Aorta (tissue), 5 donors: ENCODE results near the gene FNDC8. TPM values are rescaled to one million over a fixed set of nuclear protein-coding genes. Genes with fewer than 3 reads are reported as not detected.

ENCODE experiments used
- ATAC-seq: fragments of 200-7000 bp; cut with Tn5 transposase; one replicate; pipeline ENCODE4 v1.9.1; 2022; ENCODE audit warnings: moderate library complexity; ENCODE audit not compliant: low FRiP score
- DNase-seq, 2 donors: peaks; one replicate each; pipeline ENCODE4 v3.0.0-alpha.2; 2020
- H3K27ac ChIP-seq, 2 donors: one replicate each; pipeline ENCODE4 v1.5.1; 2013; ENCODE audit warnings: low read length in 2 of 2, mild to moderate bottlenecking in 2 of 2, moderate library complexity in 2 of 2, control low read depth in 1 of 2, inconsistent platforms in 1 of 2, low read depth in 1 of 2
- H3K27me3 ChIP-seq, 2 donors: one replicate each; pipeline ENCODE4 v1.6.1; 2013; ENCODE audit warnings: control low read depth in 1 of 2, low read length in 1 of 2, mild to moderate bottlenecking in 1 of 2, moderate library complexity in 1 of 2; ENCODE audit not compliant: insufficient read depth in 2 of 2, control insufficient read depth in 1 of 2
- H3K36me3 ChIP-seq, 2 donors: one replicate each; pipeline ENCODE4 v1.6.1; 2013; ENCODE audit warnings: control low read depth in 1 of 2, low read length in 1 of 2, mild to moderate bottlenecking in 1 of 2; ENCODE audit not compliant: insufficient read depth in 2 of 2, control insufficient read depth in 1 of 2
- H3K4me1 ChIP-seq, 2 donors: one replicate each; pipeline ENCODE4 v1.6.1; 2013; ENCODE audit warnings: low read length in 2 of 2, control low read depth in 1 of 2, mild to moderate bottlenecking in 1 of 2, moderate library complexity in 1 of 2; ENCODE audit not compliant: insufficient read depth in 2 of 2, control insufficient read depth in 1 of 2
- H3K4me3 ChIP-seq, 2 donors: one replicate each; pipeline ENCODE4 v1.5.1; 2013; ENCODE audit warnings: low read length in 2 of 2, control low read depth in 1 of 2, mild to moderate bottlenecking in 1 of 2
- H3K9me3 ChIP-seq: one replicate; pipeline ENCODE4 v1.6.1; 2013; ENCODE audit warnings: mild to moderate bottlenecking, low read length; ENCODE audit not compliant: control insufficient read depth
- WGBS, 2 donors: extraction: QIAGEN DNeasy Blood & Tissue Kit; methylation state at CpG; one replicate each; pipeline ENCODE4 v1.1.7; 2013; 5-methylcytosine and 5-hydroxymethylcytosine counted together
- intact Hi-C, 2 donors: fragments of 100-400 bp; cut with DNase I; formaldehyde crosslinking; loops; one replicate each; pipeline versions ENCODE4 v1.14.2 to v1.15.0; 2022
- long read RNA-seq, 2 donors: library from polyadenylated mRNA; unstranded; transcript quantifications; one replicate each; pipeline ENCODE4 v2.0.0, GENCODE V29; 2020 to 2021
- polyA plus RNA-seq, 2 donors: library from polyadenylated mRNA; stranded (reverse); fragments of 200-250 nt; gene quantifications; one replicate each; pipeline ENCODE4 v1.2.3, GENCODE V29; 2013
- total RNA-seq, 2 donors: library from RNA; stranded (reverse); fragmentation: NEBNext Ultra II Directional; extraction: Animal tissue kit (Norgen Biotek cat#: 25700); gene quantifications; one replicate each; pipeline ENCODE4 v1.2.1, GENCODE V29; 2021
- donor health status: healthy with polysubstance abuse.
- donor health status: Bipolar disorder and iron deficiency.
- donor health status: DM: no; HTN: no; CAD: no.
- donor health status: DM: no; HTN: no; CAD: no.
- donor health status: DM: yes; HTN: yes; CAD: no.

FNDC8 gene
- total RNA-seq = not detected
- not detected for polyA plus RNA-seq
- long read RNA-seq, donor 1 = 0 reads
- long read RNA-seq, donor 2 = 0 reads

DNA sequence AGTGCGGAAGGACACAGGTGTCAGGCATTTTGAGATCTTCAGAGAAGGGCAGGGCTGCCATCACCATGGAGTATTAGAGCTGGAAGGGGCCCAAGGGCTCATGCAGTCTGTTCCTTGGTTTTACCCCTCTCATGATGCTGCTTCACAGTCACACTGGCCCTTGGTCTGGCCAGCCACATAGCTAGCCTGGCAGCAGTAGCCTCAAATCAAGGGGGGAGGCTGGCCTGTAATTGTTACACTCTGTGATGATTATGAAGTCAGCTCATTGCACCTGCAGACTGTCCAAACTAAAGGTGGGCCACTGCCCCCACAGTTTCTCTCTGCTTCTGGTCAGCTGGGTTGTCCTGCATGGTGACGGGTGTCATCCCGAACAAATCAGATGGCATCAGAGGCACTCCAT lies at the start of gene FNDC8:
Gene FNDC8, plus strand, starts transcription at position 301 of the 400 bp plus-strand sequence. Its CDS starts 79 bp downstream, at position 380.
- no peaks in the 10 kb centered on the region for H3K9me3 ChIP-seq
- intact Hi-C loops = loop anchor here in 1 of 2 donors (2.0 kb wide), 1 partner anchor 701 kb away; no protein-coding TSS in a partner anchor
- no peak for DNase-seq
- H3K27me3 ChIP-seq = no peaks in the 10 kb centered on the region
- 94 to 96% methylated on average over 3 of the region's 3 CpGs for WGBS, 2 donors
- no peak for ATAC-seq
- H3K4me3 ChIP-seq = no peak within 1 kb of the TSS
- H3K4me1 ChIP-seq = no peaks in the 10 kb centered on the region
- no peak within 1 kb of the TSS for H3K27ac ChIP-seq
- no peaks in the 10 kb centered on the region for H3K36me3 ChIP-seq

DNA sequence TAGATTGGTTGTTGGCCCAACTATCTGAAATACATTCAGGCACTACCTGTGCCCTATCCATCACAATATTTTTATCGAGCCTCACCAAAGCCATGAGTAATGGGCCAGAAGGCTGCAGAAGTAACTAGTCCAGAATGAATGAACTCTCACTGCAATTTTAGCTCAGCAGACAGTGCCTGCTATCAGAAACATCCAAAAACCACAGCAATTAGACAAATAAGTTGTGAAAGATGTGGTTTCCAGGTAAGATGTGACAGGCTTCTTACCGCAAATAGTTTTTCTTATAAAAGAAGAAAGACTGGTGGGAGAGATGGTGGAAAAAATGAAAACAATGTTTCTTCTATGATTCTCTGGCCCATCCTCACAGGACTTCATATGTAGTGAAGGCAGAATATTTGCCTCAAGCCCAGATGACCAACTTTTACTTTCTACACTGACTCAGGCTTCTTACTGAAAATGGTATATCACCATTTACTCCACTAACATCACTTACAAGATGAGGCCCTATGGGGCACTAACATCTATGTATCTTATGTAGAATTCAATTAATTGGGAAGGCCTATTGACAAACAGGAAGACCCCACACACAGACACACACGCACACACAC lies 48.1 kb upstream of the FNDC8 start:
- Histone ChIP-seq H3K36me3 (no peaks in the 10 kb centered on the region), H3K27ac (no peak overlapping the region), H3K9me3 (no peaks in the 10 kb centered on the region), H3K4me3 (no peak overlapping the region), H3K27me3 (no peaks in the 10 kb centered on the region), H3K4me1 (no peaks in the 10 kb centered on the region)
- intact Hi-C loops = no loop called here
- ATAC-seq = no peak
- DNase-seq = no peak
- WGBS, 2 donors = 93% methylated on average over 3 of the region's 3 CpGs

DNA sequence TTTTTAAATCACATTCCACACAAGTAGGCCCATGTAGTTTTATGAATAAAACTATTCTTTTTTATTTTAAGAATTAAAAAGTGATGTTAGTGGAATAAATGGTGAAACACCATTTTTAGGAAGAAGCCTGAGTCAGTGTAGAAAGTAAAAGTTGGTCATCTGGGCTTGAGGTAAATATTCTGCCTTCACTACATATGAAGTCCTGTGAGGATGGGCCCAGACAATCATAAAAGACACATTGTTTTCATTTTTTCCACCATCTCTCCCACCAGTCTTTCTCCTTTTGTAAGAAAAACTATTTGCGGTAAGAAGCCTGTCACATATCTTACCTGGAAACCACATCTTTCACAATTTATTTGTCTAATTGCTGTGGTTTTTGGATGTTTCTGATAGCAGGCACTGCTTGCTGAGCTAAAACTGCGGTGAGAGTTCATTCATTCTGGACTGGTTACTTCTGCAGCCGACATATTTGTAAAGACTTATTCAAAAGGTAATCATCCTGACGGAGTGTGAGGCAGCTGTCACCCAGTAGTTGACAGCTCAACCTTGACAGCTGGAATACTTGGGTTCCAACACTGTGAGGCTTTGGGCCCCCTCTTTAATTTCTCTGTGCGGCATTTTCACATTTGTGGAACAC lies 47.3 kb upstream of the FNDC8 start:
- Histone ChIP-seq H3K4me3 (no peak overlapping the region), H3K27ac (no peak overlapping the region), H3K9me3 (no peaks in the 10 kb centered on the region), H3K4me1 (no peaks in the 10 kb centered on the region), H3K36me3 (no peaks in the 10 kb centered on the region), H3K27me3 (no peaks in the 10 kb centered on the region)
- WGBS, 2 donors = 90% methylated on average over 5 of the region's 5 CpGs
- DNase-seq = no peak
- ATAC-seq = no peak
- intact Hi-C loops = no loop called here

DNA sequence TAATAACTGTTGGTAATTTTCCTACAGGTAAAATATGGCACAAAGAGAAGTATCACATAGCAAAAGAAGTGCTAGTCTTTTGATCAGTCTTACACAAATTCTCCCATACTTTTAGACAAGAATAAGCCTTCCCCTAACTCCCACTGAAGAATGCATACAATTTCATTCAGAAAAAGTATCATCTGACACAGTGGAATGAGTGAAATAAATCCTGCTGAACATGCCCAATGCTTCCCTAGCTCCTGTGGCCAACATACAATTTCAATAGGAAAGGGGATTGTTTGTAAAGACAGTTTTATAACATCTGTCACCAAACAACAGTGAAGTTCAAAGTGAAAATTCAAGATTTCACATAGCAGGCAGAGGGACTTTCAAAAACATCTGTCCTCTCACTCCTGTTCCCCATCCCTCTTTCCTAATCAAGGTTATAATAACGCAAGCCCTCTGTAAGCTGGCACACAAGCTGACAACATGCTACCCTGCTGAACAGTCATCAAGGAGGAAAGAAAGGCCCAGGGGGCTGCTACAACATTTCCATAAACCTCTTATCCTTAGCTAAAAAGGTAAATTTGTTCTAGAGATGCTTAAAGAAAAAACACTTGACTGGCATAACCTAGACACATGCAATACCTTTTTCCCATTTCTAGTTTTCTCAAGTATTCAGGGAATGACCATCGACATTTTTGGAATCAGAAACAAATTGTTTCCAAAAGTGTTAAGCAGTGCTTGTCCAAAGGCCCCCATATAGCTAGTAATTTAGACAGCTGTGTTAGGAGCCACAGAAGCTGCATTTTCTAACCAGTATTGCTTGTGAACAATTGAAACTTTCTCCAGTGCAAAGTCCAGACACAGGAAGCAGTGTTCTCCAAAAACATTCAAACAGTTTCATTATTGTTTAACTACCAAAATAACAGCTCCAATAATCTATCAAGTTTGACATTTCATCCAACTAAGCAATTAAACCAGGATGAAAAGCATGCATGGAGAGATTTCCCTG lies 46.4 kb upstream of the FNDC8 start:
- H3K27ac ChIP-seq = no peak overlapping the region
- no peak for ATAC-seq
- no peaks in the 10 kb centered on the region for H3K4me1 ChIP-seq
- WGBS, 2 donors = 62 to 68% methylated on average over 2 of the region's 2 CpGs
- intact Hi-C loops = no loop called here
- no peak overlapping the region for H3K4me3 ChIP-seq
- H3K27me3 ChIP-seq = no peaks in the 10 kb centered on the region
- no peaks in the 10 kb centered on the region for H3K9me3 ChIP-seq
- DNase-seq = no peak
- H3K36me3 ChIP-seq = no peaks in the 10 kb centered on the region

DNA sequence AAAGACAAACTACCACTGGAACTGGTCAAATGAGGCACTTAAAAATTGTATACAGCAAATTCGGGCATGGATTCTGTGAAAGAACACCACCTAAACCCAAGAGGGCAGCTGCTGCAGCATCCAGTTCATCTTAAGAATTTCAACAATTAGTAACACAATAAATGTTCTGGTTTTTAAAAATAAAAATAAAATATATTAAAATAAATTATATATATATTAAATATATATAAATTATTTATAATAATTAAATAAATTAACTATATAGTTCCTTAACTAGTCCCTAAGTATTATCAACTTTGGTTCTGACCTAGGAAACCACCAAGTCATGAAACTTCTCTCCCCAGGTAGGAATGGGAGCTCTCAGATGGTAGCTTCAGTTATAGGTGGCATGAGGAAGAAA lies 44.5 kb upstream of the FNDC8 start:
- Histone ChIP-seq H3K4me3 (no peak overlapping the region), H3K27me3 (no peaks in the 10 kb centered on the region), H3K27ac (no peak overlapping the region), H3K4me1 (no peaks in the 10 kb centered on the region), H3K9me3 (no peaks in the 10 kb centered on the region), H3K36me3 (no peaks in the 10 kb centered on the region)
- DNase-seq = no peak
- no peak for ATAC-seq
- intact Hi-C loops = no loop called here
- 96% methylated on average over 1 of the region's 1 CpG for WGBS, 2 donors

DNA sequence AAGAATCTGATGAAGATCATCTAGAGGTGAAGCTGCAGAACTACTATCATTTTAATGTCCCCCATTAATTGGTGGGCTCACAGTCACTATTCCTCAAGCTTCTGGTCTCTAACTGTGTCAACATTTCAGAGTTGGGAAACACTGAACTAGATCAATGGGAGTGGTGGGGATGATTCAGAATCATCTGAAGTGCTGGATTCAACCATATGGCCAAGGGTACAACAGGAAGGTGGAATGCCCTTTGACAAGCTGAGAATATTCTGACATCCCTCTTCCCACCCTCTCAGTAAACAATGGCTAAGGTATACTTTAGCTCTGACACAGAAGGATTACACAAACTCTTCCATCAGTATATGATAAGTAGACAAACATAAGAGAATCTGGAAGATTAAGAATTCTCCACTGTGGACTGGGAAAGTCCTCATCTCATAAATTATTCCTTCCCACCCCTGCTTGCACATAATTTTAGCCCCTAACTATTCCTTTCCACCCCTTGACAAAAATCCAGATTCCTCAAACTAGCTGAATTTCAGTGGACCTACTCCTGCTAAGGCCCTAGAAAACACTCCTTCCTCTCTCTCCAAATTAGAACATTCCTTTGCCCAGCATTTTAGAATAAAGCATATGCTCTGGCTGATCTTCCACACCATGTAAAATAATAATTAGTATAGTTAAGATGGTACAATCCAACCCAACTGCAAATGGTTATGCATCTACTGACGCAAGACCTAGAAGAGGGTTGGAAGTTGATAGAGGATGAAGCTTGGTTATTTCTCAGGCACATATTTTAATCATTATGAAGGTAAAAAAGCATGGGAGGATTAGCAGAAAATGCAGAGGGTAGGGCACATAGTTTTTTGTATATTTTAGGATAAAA lies 41.6 kb upstream of the FNDC8 start:
- Histone ChIP-seq H3K9me3 (no peaks in the 10 kb centered on the region), H3K4me3 (no peak overlapping the region), H3K4me1 (peaks cover 2% of the 10 kb centered on the region in 2 donors), H3K27me3 (no peaks in the 10 kb centered on the region), H3K27ac (no peak overlapping the region), H3K36me3 (no peaks in the 10 kb centered on the region)
- intact Hi-C loops = no loop called here
- DNase-seq (no peak), ATAC-seq (no peak)
- 100% methylated on average over 1 of the region's 1 CpG for WGBS, 2 donors

DNA sequence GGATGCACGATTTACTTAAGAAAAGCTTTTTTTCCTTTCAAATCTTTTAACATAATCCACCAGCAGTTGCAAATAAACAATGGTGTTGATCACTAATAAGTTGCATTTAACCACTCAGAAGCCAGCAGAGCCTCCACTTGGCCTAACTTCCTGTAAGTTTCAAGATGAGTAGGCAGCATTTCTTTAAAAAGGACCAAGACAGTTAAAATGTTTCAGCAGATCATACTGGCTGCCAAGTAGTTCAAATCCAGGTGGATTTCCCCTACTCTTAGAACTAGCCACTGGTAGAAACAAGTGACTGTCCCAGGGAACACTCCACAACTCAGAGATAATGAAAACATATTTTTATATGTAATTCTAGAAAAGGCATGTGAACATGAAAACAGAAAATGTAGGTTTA lies 40.9 kb upstream of the FNDC8 start:
- no peak overlapping the region for H3K4me3 ChIP-seq
- intact Hi-C loops = no loop called here

DNA sequence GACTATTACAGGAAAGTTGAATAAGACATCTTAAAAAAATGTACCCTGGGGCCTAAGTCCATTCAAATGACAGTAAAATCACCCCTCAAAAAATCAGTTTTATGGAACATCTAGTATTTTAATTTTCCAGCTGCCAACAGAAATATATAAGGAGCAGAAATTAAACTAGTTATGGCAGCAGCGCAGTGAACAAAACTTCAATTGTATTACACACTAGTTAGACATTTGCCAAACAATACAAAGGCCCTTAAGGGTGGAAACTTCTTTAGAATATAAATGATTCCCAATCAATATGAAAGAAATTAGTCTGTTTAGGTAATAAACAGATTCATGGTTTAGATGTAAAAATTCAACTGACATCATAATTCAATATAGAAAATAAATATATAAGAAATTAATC lies 39.8 kb upstream of the FNDC8 start:
- peaks cover 2% of the 10 kb centered on the region in 2 donors for H3K4me1 ChIP-seq
- intact Hi-C loops = no loop called here
- H3K4me3 ChIP-seq = no peak overlapping the region
- H3K27ac ChIP-seq = no peak overlapping the region
- DNase-seq (no peak), ATAC-seq (no peak)
- H3K36me3 ChIP-seq = no peaks in the 10 kb centered on the region
- H3K27me3 ChIP-seq = no peaks in the 10 kb centered on the region
- H3K9me3 ChIP-seq = no peaks in the 10 kb centered on the region
- WGBS, 2 donors = 91 to 93% methylated on average over 1 of the region's 1 CpG

More for the DNA sequence above, 40.9 kb upstream of the FNDC8 start:
- no peak overlapping the region for H3K27ac ChIP-seq
- no peaks in the 10 kb centered on the region for H3K9me3 ChIP-seq
- H3K4me1 ChIP-seq = peaks cover 2% of the 10 kb centered on the region in 2 donors
- ATAC-seq = no peak
- no peaks in the 10 kb centered on the region for H3K27me3 ChIP-seq
- no peaks in the 10 kb centered on the region for H3K36me3 ChIP-seq
- no peak for DNase-seq
- 55 to 63% methylated on average over 1 of the region's 1 CpG for WGBS, 2 donors
